Cardiac ventricle fibroblast (primary cell): ENCODE data around the gene SDS. TPM values are rescaled to one million over a fixed set of nuclear protein-coding genes. Genes with fewer than 3 reads are reported as not detected.

Experiments used
- total RNA-seq: library from RNA; depleted of rRNA; stranded (reverse); fragments of >200 nt; gene quantifications from 2 replicates; pipeline ENCODE4 v1.2.3, GENCODE V29; 2015

The SDS gene, protein sequence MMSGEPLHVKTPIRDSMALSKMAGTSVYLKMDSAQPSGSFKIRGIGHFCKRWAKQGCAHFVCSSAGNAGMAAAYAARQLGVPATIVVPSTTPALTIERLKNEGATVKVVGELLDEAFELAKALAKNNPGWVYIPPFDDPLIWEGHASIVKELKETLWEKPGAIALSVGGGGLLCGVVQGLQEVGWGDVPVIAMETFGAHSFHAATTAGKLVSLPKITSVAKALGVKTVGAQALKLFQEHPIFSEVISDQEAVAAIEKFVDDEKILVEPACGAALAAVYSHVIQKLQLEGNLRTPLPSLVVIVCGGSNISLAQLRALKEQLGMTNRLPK
- not detected in 2 replicates for total RNA-seq

DNA sequence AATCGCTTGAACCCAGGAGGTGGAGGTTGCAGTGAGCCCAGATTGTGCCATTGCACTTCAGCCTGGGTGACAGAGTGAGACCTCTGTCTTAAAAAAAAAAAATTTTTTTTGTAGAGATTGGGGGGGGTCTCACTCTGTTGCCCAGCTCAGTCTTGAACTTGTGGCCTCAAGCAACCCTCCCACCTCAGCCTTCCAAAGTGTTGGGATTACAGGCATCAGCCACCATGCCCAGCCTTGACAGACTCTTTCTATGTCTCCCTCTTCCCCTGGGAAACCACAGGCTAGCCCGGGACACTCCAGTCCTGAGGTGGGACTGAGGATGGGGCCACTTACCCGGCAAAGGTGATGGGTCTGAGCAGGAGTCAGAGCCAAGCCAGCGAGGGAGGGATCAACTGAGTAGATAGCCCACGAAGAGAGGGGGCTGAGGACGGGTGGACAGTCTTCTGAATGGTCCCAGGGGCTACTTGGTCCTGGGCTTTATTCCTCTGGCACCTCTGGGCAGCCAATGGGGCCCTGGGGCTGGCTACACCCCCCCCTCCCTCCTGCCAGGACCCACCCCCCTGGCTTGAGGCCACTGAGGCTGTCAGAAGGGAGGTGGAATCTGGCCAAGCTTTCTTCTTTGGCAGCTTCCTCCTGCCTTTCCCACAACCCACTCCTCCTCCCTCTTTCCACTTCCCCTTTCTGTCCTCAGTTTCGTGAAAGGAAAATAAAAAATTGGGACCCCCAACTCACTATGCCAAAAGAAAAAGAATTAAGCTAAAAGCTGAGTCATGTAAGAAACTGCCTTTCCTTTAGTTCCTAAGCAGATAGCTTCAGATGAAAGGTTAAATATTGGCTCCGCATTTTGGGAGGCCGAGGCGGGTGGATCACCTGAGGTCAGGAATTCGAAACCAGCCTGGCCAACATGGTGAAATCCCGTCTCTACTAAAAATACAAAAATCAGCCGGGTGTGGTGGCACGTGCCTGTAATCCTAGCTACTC, at the start of gene SDS:
TSS of gene SDS (minus strand) at position 453 of the 981 bp plus-strand sequence. CDS start 4,179 bp downstream, outside the sequence.

DNA sequence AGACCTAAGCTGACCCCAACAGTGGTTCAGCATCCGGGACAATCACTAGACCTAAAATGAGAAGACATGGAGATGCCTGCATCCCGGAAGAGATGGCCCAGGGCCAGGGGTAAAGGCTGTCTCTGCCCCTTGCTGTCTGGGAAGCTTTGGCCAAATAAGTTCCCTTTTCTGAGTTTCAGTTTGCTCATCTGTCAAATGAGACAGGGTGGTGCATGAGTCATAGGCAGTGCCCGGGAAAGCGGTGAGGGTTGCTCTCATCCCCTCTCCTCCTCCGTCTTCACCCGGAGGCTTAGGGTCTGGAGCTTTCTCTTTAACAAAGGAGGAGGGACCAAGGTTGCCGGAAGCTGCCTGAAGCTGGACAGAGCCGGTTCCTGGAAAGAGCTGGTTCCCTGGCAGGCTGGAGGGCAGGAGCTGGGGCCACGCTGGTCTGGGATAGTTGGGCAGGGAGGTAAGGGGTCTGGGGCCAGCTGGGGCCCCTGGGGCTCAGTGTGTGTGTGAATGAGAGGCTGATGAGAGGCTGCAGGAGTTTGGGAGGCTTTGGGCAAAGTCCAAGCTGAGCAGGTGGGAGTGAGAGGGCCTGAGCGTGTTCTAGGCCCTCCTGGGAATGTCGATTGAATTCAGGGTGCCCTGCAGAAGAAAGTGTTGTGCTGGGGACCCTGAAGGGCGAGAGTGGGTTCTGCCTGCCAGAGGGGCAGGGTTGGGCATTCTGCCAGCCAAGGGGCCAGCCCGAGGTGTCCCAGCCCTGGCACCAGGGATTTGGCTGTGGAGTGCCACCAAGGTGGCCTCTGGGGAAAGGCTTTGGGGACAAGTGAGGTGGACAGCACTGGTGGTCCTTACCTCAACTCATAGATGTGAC, 18.6 kb upstream of the SDS start, which contains the start of gene SDSL:
TSS of gene SDSL (plus strand) at position 351 of the 856 bp plus-strand sequence. CDS start 5,603 bp downstream, outside the sequence.

DNA sequence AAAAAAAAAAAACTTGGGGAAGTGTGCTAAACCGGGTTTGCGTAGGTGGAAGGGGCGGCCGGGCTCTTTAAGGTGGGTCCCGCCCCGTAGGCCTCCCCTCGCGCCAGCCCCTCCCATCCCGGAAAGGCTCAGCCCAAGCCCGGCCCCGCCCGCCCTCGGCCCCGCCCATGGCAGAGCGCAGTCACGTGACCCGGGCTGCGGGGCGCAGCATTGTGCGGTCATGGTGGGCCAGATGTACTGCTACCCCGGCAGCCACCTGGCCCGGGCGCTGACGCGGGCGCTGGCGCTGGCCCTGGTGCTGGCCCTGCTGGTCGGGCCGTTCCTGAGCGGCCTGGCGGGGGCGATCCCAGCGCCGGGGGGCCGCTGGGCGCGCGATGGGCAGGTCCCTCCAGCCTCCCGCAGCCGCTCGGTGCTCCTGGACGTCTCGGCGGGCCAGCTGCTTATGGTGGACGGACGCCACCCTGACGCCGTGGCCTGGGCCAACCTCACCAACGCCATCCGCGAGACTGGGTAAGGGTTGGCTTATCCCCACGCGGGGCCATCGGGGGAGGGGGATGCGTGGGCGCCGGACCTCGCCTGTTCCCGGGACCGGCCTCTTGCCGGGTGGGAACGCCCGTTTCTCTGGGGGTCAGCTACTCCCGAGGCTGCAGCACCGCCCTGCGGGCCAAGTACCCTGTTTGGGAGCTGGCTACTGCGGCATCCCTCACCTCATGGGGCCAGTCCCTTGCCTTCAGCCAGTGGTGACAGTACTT, 45.1 kb downstream of the SDS start, which contains the start of gene PLBD2:
TSS of gene PLBD2 (plus strand) at position 207 of the 752 bp plus-strand sequence. CDS start at position 221, 14 bp downstream.

Other genes with a start within 250 kb of the SDS start
- gene DDX54, start 218.4 kb downstream of the SDS start, total RNA-seq = 78.1 and 108 TPM in 2 replicates
- gene RITA1, start 218.2 kb downstream of the SDS start, total RNA-seq = 13.6 and 15.2 TPM in 2 replicates
- gene TPCN1, start 182.4 kb downstream of the SDS start, total RNA-seq = 39.1 and 39.9 TPM in 2 replicates
- gene SLC8B1, start 68.8 kb downstream of the SDS start, total RNA-seq = 20.3 and 23.3 TPM in 2 replicates
- 113 TPM in 2 replicates for gene PLBD2, start 45.3 kb downstream of the SDS start, total RNA-seq
- 2.2 and 4.5 TPM in 2 replicates for gene SDSL, start 18.5 kb upstream of the SDS start, total RNA-seq
- not detected in 2 replicates for gene LHX5, start 68.0 kb upstream of the SDS start, total RNA-seq